ENCODE measurements around the gene INSIG1. TPM values are rescaled to one million over a fixed set of nuclear protein-coding genes. Genes with fewer than 3 reads are reported as not detected.

The INSIG1 gene
- polyA plus RNA-seq, 1 donor from 2014 or later: 28.5 TPM

GRCh38 chr7:155287284-155287935, 10.3 kb upstream of the INSIG1 start:
- peaks cover 6% of the 10 kb centered on the region for H3K36me3 Mint-ChIP-seq

DNA sequence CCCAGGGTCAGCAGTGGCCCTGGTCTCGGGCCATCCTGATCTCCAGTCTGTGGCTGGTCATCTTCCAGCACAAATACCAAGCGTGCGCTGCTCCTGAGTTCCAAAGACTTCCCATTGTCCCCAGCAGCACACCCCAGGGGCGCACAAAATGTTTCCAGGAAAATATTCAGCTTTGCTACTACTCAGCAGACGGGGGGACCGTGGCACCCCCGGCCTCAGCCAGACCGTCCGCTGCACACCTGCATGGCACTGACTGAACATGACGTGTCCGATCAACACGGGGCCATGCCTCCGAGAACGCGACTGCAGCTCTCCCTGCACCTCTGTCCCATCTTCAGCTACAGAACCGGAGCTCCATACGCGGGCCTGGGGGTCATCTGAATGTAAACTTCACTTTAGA, 9.6 kb upstream of the INSIG1 start:
- Mint-ChIP-seq H3K9me3 (no peaks in the 10 kb centered on the region), H3K4me1 (peaks cover 20 to 27% (median 26%) of the 10 kb centered on the region in 3 donors), H3K36me3 (peaks cover 2% of the 10 kb centered on the region), H3K27me3 (peaks cover 23% of the 10 kb centered on the region), H3K27ac (no peak overlapping the region), H3K4me3 (no peak overlapping the region)

More at GRCh38 chr7:155287284-155287935, 10.3 kb upstream of the INSIG1 start:
- Mint-ChIP-seq H3K4me3 (peak overlapping the region in 1 of 4 donors; percentile 21), H3K4me1 (peaks cover 25 to 33% (median 31%) of the 10 kb centered on the region in 3 donors), H3K27ac (peak overlapping the region in 1 of 3 donors; percentile 23), H3K27me3 (peaks cover 30% of the 10 kb centered on the region), H3K9me3 (no peaks in the 10 kb centered on the region)

- Mint-ChIP-seq H3K9me3 (no peaks in the 10 kb centered on the region), H3K4me1 (peaks cover 16 to 26% (median 21%) of the 10 kb centered on the region in 3 donors), H3K27me3 (peaks cover 23% of the 10 kb centered on the region), H3K36me3 (peaks cover 2% of the 10 kb centered on the region), H3K4me3 (no peak overlapping the region), H3K27ac (no peak overlapping the region)
These were observed 8.6 kb upstream of the INSIG1 start for GRCh38 chr7:155289107-155289506.

- Mint-ChIP-seq H3K36me3 (peaks cover 2% of the 10 kb centered on the region), H3K27ac (no peak overlapping the region), H3K9me3 (no peaks in the 10 kb centered on the region), H3K4me3 (no peak overlapping the region), H3K27me3 (peaks cover 21% of the 10 kb centered on the region), H3K4me1 (peaks cover 16 to 22% (median 19%) of the 10 kb centered on the region in 3 donors)
These were observed 7.7 kb upstream of the INSIG1 start for GRCh38 chr7:155289949-155290501.

DNA sequence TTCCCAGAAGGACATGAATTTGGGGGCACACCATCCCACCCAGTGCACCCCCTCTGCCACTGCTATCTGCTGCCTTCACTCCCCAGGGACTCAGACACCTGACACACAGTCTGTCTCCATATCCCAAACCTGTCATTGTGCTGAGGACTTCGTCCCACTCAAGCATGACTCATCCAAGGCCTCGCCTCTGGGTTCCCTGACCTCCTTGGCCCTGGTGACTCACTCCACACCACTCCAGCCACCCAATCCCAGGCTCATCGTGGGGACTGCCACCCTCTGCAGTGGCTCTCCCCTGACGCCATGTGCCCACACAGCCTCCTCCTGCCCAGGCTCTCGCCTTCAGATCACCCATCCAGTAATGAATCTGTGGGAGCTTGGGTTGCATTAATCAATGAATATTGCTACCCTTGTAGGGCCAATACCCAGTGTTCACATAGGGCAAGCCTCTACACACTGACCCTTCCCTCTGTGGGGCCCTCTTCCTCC, 6.6 kb upstream of the INSIG1 start:
- H3K4me1 Mint-ChIP-seq: peaks cover 7 to 12% (median 11%) of the 10 kb centered on the region in 3 donors
- peaks cover 2% of the 10 kb centered on the region for H3K36me3 Mint-ChIP-seq
- peak overlapping the region in 1 of 3 donors; percentile 67 for H3K27ac Mint-ChIP-seq
- H3K4me3 Mint-ChIP-seq: peak overlapping the region in 1 of 4 donors; percentile 59
- no peaks in the 10 kb centered on the region for H3K9me3 Mint-ChIP-seq
- H3K27me3 Mint-ChIP-seq: peaks cover 11% of the 10 kb centered on the region

DNA sequence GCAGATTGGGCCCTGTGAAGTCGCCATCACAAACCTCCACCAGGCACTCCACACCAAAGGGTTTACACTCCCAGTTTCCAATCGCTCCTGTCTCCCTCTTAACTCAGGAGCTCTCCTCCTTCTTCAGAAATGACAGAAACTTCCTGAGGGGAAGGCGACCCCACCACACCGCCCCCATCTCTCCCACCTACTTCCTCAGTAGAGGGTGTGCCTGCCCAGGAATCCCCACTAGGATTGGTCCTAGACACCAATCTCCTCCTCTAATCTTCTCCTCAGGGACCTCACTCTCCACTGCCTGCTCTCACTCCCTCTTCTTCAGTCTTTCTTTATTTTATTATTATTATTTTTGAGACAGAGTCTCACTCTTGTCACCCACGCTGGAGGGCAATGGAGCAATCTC, 5.9 kb upstream of the INSIG1 start:
- H3K9me3 Mint-ChIP-seq: no peaks in the 10 kb centered on the region
- H3K4me1 Mint-ChIP-seq: peaks cover under 1 to 14% (median 12%) of the 10 kb centered on the region in 3 donors
- peak overlapping the region in 1 of 4 donors; percentile 59 for H3K4me3 Mint-ChIP-seq
- peaks cover 5% of the 10 kb centered on the region for H3K27me3 Mint-ChIP-seq
- peaks cover 2% of the 10 kb centered on the region for H3K36me3 Mint-ChIP-seq
- no peak overlapping the region for H3K27ac Mint-ChIP-seq

- Mint-ChIP-seq H3K4me3 (no peak overlapping the region), H3K36me3 (peaks cover 2% of the 10 kb centered on the region), H3K9me3 (no peaks in the 10 kb centered on the region), H3K4me1 (peaks cover 0 to 11% (median 11%) of the 10 kb centered on the region in 3 donors), H3K27me3 (peaks cover 5% of the 10 kb centered on the region), H3K27ac (no peak overlapping the region)
These were observed 4.9 kb upstream of the INSIG1 start for GRCh38 chr7:155292680-155293226.

DNA sequence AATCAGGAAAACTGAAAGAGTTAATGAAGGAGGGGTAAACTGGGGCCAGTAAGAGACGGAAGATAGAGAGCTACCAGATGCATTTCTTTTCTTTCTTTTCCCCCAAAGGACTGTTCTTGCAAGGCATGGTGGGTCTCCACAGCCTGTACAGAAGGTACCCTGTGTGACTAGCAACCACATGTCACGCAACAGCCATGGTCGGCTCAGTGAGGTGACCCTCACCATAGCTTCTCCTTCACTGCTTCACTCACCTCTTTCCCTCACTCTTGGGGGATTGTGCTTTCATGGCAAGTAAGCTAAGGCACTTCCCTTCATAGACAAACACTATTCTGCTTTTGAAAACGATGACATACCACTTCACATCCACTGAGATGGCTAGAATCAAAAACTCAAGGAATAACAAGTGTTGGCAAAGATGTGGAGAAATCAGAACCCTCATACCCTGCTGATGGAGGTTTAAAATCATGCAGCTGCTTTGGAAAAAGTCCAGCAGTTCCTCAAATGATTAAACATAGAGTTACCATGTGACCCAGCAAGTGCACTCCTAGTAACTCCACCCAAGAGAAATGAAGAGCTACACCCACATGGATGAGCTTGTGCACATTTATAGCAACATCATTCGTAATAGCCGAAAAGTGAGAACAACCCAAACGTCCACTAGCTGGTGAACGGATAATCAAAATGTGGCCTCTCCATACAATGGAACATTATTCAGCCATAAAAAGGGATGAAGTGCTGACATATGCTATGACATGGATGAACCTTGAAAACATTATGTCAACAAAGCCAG, 3.8 kb upstream of the INSIG1 start:
- H3K4me1 Mint-ChIP-seq: peaks cover 5 to 11% (median 10%) of the 10 kb centered on the region in 3 donors
- peak overlapping the region in 1 of 3 donors; percentile 84 for H3K27ac Mint-ChIP-seq
- peaks cover 3% of the 10 kb centered on the region for H3K27me3 Mint-ChIP-seq
- no peaks in the 10 kb centered on the region for H3K36me3 Mint-ChIP-seq
- H3K9me3 Mint-ChIP-seq: no peaks in the 10 kb centered on the region
- H3K4me3 Mint-ChIP-seq: peak overlapping the region in 1 of 4 donors; percentile 72

DNA sequence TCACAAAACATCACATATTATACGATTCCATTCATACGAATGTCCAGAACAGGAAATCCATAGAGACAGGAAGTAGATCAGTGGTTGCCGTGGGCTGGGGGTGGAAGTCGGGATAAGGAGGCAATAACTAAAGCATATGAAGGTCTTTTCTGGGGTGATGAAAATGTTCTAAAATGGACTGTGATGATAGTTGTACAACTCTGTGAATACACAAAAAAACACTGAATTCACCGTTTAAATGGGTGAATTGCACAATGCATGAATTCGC, 3.2 kb upstream of the INSIG1 start:
- peaks cover 3% of the 10 kb centered on the region for H3K27me3 Mint-ChIP-seq
- no peaks in the 10 kb centered on the region for H3K36me3 Mint-ChIP-seq
- H3K27ac Mint-ChIP-seq: peak overlapping the region in 1 of 3 donors; percentile 84
- no peaks in the 10 kb centered on the region for H3K9me3 Mint-ChIP-seq
- H3K4me3 Mint-ChIP-seq: peak overlapping the region in 1 of 4 donors; percentile 72
- H3K4me1 Mint-ChIP-seq: peaks cover 7 to 11% (median 10%) of the 10 kb centered on the region in 3 donors

DNA sequence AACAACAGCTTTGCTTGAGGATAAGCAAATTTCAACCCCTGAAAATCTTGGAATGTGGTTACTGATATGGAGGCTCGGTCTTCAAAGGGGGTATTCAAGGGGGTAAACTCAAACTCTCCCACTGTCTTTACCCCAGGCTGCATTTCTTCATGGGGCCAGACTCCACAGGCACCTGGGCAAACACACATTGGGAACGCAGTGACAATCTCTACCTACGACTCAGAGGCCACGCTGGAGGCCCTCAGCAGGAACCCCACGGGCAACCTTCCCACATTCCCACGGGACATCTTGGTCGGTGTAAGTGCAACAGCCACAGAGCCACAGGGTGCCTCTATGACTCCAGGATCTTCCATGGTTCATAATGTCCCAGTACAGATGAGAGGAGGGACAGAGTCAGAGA, 2.2 kb upstream of the INSIG1 start:
- H3K4me1 Mint-ChIP-seq: peaks cover 16 to 21% (median 17%) of the 10 kb centered on the region in 3 donors
- H3K4me3 Mint-ChIP-seq: peak overlapping the region in 3 of 4 donors; percentile 17 to 89 (median 37)
- peaks cover 2% of the 10 kb centered on the region for H3K27me3 Mint-ChIP-seq
- peak overlapping the region in 2 of 3 donors; percentile 9 to 96 for H3K27ac Mint-ChIP-seq
- no peaks in the 10 kb centered on the region for H3K36me3 Mint-ChIP-seq
- H3K9me3 Mint-ChIP-seq: no peaks in the 10 kb centered on the region

- Mint-ChIP-seq H3K27me3 (no peaks in the 10 kb centered on the region), H3K27ac (peak overlapping the region; percentile 88 to 96 (median 91)), H3K9me3 (no peaks in the 10 kb centered on the region), H3K4me1 (peaks cover 15 to 25% (median 22%) of the 10 kb centered on the region in 3 donors), H3K4me3 (peak overlapping the region; percentile 82 to 92 (median 90)), H3K36me3 (no peaks in the 10 kb centered on the region)
These were observed 1.5 kb upstream of the INSIG1 start for GRCh38 chr7:155296006-155296787.

- Mint-ChIP-seq H3K36me3 (no peaks in the 10 kb centered on the region), H3K4me1 (peaks cover 18 to 28% (median 26%) of the 10 kb centered on the region in 3 donors), H3K27me3 (no peaks in the 10 kb centered on the region), H3K27ac (peak overlapping the region; percentile 88 to 96 (median 91)), H3K4me3 (peak overlapping the region; percentile 82 to 92 (median 90)), H3K9me3 (no peaks in the 10 kb centered on the region)
These were observed 726 bp upstream of the INSIG1 start for GRCh38 chr7:155296788-155297516.

DNA sequence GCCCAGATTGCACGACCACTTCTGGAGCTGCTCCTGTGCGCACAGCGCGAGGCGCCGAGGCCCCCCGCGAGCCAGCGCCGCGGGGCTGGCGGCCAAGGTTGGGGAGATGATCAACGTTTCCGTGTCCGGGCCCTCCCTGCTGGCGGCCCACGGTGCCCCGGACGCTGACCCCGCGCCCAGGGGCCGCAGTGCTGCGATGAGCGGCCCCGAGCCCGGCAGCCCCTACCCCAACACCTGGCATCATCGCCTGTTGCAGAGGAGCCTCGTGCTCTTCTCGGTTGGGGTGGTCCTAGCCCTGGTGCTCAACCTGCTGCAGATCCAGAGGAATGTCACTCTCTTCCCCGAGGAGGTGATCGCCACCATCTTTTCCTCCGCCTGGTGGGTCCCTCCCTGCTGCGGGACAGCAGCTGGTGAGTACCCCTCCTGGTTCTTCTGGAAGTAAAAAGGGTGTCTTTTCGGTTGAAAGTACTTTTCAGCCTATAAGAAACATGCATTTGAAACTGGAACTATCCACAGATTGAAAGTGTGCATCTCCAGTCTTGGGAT, 683 bp downstream of the INSIG1 start:
- no peaks in the 10 kb centered on the region for H3K27me3 Mint-ChIP-seq
- no peaks in the 10 kb centered on the region for H3K36me3 Mint-ChIP-seq
- peak overlapping the region; percentile 94 to 99 (median 96) for H3K27ac Mint-ChIP-seq
- H3K4me1 Mint-ChIP-seq: peaks cover 17 to 28% (median 26%) of the 10 kb centered on the region in 3 donors
- H3K9me3 Mint-ChIP-seq: no peaks in the 10 kb centered on the region
- H3K4me3 Mint-ChIP-seq: peak overlapping the region; percentile 88 to 98 (median 94)

Data from IgD-negative memory B cell (primary cell).